ENCODE results near the gene RPTOR.

GRCh38 chr17:80789356-80789902 is 244.8 kb downstream of the RPTOR start:
- TF ChIP-seq POLR2AphosphoS5 (IDR thresholded peaks at IDR 0.05; ENCODE audit: low read depth, low read length) (no peak), REST (IDR thresholded peaks at IDR 0.05; ENCODE audit: insufficient read depth in 1 of 2, low read depth in 2 of 2, low read length in 1 of 2) (no peak), SIN3A (IDR thresholded peaks at IDR 0.05; ENCODE audit: borderline replicate concordance, insufficient read depth, low read depth, low read length) (no peak)
- TF ChIP-seq, protein P1, sequence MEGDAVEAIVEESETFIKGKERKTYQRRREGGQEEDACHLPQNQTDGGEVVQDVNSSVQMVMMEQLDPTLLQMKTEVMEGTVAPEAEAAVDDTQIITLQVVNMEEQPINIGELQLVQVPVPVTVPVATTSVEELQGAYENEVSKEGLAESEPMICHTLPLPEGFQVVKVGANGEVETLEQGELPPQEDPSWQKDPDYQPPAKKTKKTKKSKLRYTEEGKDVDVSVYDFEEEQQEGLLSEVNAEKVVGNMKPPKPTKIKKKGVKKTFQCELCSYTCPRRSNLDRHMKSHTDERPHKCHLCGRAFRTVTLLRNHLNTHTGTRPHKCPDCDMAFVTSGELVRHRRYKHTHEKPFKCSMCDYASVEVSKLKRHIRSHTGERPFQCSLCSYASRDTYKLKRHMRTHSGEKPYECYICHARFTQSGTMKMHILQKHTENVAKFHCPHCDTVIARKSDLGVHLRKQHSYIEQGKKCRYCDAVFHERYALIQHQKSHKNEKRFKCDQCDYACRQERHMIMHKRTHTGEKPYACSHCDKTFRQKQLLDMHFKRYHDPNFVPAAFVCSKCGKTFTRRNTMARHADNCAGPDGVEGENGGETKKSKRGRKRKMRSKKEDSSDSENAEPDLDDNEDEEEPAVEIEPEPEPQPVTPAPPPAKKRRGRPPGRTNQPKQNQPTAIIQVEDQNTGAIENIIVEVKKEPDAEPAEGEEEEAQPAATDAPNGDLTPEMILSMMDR (IDR thresholded peaks at IDR 0.05), result no peak
